ENCODE results near the gene NIPAL4.

DNA sequence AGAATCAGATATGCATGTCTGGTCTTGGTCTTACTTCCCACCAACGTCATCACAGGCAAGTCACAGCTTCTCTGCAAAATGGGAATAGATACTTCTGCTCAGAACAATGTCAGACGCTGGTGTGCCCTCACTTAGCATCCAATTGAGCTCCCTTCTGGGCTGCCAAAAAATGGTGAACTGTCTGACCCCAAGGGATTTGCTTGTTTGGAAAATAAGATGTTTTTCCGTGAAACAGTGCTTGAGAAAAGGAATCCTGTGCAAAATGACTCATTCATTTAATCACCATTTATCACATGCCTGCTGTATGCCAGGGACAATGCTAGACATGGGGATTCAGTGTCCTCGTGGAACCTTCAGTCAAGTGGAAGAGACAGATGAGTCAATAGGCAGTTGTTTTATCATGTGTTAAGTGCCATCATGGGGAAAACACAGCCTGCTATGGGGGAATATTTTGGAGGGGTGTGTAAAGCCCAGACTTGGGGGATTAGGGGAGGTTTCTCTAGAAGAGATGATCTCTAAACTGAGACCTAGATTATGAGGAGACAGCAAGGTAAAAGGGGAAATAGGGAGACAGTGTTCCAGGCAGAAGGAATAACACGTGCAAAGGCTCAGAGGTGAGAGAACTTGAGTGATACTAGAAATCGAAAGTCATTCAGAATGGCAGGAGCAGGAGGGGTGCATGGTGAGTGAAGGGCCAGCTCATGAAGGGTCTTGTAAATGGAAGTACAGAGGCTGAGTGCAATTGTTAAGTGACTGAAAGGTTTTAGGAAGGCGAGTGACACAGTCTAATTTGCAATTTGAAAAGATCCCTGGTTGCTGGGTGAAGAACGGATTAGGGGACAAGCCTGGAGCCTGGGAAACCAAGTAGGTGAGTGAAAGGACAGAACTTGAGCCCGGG, 3.9 kb downstream of the NIPAL4 start:
- TF ChIP-seq YY1 (tag by site-specific recombination; IDR thresholded peaks at IDR 0.05), result no peak
- TF ChIP-seq REPIN1 (tag by site-specific recombination; IDR thresholded peaks at IDR 0.05; ENCODE audit: low read depth), result no peak
- TF ChIP-seq, protein P1, sequence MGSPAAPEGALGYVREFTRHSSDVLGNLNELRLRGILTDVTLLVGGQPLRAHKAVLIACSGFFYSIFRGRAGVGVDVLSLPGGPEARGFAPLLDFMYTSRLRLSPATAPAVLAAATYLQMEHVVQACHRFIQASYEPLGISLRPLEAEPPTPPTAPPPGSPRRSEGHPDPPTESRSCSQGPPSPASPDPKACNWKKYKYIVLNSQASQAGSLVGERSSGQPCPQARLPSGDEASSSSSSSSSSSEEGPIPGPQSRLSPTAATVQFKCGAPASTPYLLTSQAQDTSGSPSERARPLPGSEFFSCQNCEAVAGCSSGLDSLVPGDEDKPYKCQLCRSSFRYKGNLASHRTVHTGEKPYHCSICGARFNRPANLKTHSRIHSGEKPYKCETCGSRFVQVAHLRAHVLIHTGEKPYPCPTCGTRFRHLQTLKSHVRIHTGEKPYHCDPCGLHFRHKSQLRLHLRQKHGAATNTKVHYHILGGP (tag by site-specific recombination; IDR thresholded peaks at IDR 0.05), result no peak
- TF ChIP-seq, protein P2, sequence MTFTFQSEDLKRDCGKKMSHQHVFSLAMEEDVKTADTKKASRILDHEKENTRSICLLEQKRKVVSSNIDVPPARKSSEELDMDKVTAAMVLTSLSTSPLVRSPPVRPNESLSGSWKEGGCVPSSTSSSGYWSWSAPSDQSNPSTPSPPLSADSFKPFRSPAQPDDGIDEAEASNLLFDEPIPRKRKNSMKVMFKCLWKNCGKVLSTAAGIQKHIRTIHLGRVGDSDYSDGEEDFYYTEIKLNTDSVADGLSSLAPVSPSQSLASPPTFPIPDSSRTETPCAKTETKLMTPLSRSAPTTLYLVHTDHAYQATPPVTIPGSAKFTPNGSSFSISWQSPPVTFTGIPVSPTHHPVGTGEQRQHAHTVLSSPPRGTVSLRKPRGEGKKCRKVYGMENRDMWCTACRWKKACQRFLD (tag by site-specific recombination; IDR thresholded peaks at IDR 0.05), result no peak
- TF ChIP-seq, protein P3, sequence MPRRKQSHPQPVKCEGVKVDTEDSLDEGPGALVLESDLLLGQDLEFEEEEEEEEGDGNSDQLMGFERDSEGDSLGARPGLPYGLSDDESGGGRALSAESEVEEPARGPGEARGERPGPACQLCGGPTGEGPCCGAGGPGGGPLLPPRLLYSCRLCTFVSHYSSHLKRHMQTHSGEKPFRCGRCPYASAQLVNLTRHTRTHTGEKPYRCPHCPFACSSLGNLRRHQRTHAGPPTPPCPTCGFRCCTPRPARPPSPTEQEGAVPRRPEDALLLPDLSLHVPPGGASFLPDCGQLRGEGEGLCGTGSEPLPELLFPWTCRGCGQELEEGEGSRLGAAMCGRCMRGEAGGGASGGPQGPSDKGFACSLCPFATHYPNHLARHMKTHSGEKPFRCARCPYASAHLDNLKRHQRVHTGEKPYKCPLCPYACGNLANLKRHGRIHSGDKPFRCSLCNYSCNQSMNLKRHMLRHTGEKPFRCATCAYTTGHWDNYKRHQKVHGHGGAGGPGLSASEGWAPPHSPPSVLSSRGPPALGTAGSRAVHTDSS (tag by site-specific recombination; IDR thresholded peaks at IDR 0.05), result no peak
- TF ChIP-seq, protein P4, sequence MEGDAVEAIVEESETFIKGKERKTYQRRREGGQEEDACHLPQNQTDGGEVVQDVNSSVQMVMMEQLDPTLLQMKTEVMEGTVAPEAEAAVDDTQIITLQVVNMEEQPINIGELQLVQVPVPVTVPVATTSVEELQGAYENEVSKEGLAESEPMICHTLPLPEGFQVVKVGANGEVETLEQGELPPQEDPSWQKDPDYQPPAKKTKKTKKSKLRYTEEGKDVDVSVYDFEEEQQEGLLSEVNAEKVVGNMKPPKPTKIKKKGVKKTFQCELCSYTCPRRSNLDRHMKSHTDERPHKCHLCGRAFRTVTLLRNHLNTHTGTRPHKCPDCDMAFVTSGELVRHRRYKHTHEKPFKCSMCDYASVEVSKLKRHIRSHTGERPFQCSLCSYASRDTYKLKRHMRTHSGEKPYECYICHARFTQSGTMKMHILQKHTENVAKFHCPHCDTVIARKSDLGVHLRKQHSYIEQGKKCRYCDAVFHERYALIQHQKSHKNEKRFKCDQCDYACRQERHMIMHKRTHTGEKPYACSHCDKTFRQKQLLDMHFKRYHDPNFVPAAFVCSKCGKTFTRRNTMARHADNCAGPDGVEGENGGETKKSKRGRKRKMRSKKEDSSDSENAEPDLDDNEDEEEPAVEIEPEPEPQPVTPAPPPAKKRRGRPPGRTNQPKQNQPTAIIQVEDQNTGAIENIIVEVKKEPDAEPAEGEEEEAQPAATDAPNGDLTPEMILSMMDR (tag by site-specific recombination; IDR thresholded peaks at IDR 0.05), result no peak
